Measurements from ENCODE around the gene MARK3.
A peak's percentile ranks its signal among the peaks of the same experiment; 100 is the strongest.

The MARK3 gene

DNA sequence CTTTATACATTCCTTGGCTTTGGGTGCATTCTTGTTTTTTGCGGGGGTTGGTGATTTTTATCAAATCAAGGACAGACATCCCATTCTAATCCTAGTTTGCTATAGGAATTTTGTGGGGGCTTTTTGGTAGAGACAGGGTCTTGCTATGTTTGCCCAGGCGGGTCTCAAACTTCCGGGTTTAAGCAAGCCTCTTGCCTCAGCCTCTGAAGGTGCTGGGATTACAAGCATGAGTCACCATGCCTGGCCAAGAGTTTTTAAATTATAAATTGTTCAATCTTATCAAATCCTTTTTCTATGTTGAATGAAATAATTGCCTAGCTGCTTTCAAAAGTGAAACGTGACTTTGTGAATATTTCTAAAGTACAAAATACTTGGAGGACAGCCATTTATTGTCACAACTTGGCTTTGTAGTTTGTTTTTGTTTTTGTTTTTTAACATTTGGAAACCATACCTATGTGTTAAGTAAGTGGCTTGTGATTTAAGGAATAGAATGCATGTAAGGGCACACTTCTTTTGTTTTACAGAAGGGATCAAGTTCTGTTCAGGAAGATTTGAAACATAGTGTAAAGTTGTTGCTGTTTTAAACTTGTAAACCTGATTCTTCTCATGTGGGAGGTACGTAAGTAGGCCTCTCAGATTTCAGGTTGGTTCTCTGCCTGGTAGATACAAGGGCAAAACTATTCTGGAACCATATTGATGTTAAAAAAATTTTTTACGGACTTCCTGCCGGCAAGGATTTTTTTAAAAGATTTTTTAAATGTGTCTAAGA lies 13.4 kb downstream of the MARK3 start:
- H3K4me3 ChIP-seq (ENCODE audit: low read depth in 1 of 2, low read length in 2 of 2), result no peak overlapping the region
- H3K27ac ChIP-seq (ENCODE audit: low read length), result no peak overlapping the region
- H3K27me3 ChIP-seq (ENCODE audit: low read depth, low read length), result no peaks in the 10 kb centered on the region
- H3K4me1 ChIP-seq (ENCODE audit: control insufficient read depth in 1 of 2, insufficient read depth in 2 of 2, low read length in 2 of 2), result peaks cover 16 to 71% of the 10 kb centered on the region in 2 donors
- H3K36me3 ChIP-seq (ENCODE audit: control insufficient read depth in 1 of 2, insufficient read depth in 2 of 2, low read length in 2 of 2), result no peaks in the 10 kb centered on the region
- no peaks in the 10 kb centered on the region for H3K9me3 ChIP-seq (ENCODE audit: control insufficient read depth in 1 of 2, low read length in 2 of 2)

GRCh38 chr14:103400537-103400936 lies 15.3 kb downstream of the MARK3 start:
- no peak overlapping the region for H3K4me3 ChIP-seq (ENCODE audit: low read depth in 1 of 2, low read length in 2 of 2)
- H3K27ac ChIP-seq (ENCODE audit: low read length), result no peak overlapping the region
- H3K36me3 ChIP-seq (ENCODE audit: control insufficient read depth in 1 of 2, insufficient read depth in 2 of 2, low read length in 2 of 2), result no peaks in the 10 kb centered on the region
- H3K9me3 ChIP-seq (ENCODE audit: control insufficient read depth in 1 of 2, low read length in 2 of 2), result no peaks in the 10 kb centered on the region
- peaks cover 9 to 67% of the 10 kb centered on the region in 2 donors for H3K4me1 ChIP-seq (ENCODE audit: control insufficient read depth in 1 of 2, insufficient read depth in 2 of 2, low read length in 2 of 2)
- H3K27me3 ChIP-seq (ENCODE audit: low read depth, low read length), result no peaks in the 10 kb centered on the region

- H3K9me3 ChIP-seq (ENCODE audit: control insufficient read depth in 1 of 2, low read length in 2 of 2), result no peaks in the 10 kb centered on the region
- H3K4me1 ChIP-seq (ENCODE audit: control insufficient read depth in 1 of 2, insufficient read depth in 2 of 2, low read length in 2 of 2), result peaks cover 9 to 58% of the 10 kb centered on the region in 2 donors
- no peak overlapping the region for H3K27ac ChIP-seq (ENCODE audit: low read length)
- no peaks in the 10 kb centered on the region for H3K36me3 ChIP-seq (ENCODE audit: control insufficient read depth in 1 of 2, insufficient read depth in 2 of 2, low read length in 2 of 2)
- no peak overlapping the region for H3K4me3 ChIP-seq (ENCODE audit: low read depth in 1 of 2, low read length in 2 of 2)
- no peaks in the 10 kb centered on the region for H3K27me3 ChIP-seq (ENCODE audit: low read depth, low read length)
These were observed 16.3 kb downstream of the MARK3 start for GRCh38 chr14:103401223-103402214.

GRCh38 chr14:103402695-103403094 lies 17.5 kb downstream of the MARK3 start:
- Histone ChIP-seq H3K27me3 (ENCODE audit: low read depth, low read length) (no peaks in the 10 kb centered on the region), H3K27ac (ENCODE audit: low read length) (no peak overlapping the region), H3K4me1 (ENCODE audit: control insufficient read depth in 1 of 2, insufficient read depth in 2 of 2, low read length in 2 of 2) (peaks cover 9 to 54% of the 10 kb centered on the region in 2 donors), H3K4me3 (ENCODE audit: low read depth in 1 of 2, low read length in 2 of 2) (no peak overlapping the region), H3K9me3 (ENCODE audit: control insufficient read depth in 1 of 2, low read length in 2 of 2) (no peaks in the 10 kb centered on the region), H3K36me3 (ENCODE audit: control insufficient read depth in 1 of 2, insufficient read depth in 2 of 2, low read length in 2 of 2) (peaks cover 0 to 6% of the 10 kb centered on the region in 2 donors)

DNA sequence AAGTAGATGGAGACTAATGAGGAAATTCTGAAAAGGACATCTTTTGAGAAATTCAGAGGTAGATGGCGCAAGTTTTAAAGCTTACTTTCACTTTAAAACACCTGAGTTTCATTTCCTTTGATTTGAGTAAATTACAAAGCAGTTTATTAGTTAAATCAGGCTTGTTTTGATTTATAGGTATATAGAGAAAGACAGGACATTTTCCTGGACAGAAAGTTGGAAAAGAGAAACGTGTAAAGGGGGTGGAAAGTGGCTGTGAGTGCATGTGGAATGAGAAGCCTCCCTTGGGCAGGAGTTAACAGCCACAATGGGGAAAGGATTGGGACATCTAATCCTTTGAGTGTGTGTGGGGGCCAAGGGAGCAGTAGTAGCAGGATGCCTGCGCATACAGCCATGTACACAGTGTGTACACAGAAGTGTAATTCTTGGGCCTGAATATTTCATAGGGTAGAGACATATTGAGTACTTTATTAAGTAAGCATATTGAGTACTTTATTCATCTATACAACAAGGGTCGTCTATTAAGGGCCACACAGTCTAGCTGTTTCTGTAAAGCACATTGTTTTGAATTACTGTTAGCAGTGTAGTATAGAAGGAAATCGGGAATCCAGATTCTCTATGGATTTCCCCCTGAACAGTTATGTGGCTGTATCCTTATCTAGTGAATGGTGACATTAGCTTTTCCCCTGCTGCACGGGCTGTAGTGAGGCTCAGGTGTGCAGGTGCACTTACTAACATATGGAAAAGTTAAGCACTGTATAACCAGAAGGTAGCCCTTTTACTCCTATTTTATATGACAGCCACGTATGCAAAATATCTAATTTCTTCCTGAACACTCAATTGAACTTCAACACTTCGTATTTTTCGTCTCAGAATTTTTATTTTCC lies 19.1 kb downstream of the MARK3 start:
- Histone ChIP-seq H3K27ac (ENCODE audit: low read length) (peak overlapping the region; percentile 19), H3K4me1 (ENCODE audit: control insufficient read depth in 1 of 2, insufficient read depth in 2 of 2, low read length in 2 of 2) (peaks cover 14 to 49% of the 10 kb centered on the region in 2 donors), H3K36me3 (ENCODE audit: control insufficient read depth in 1 of 2, insufficient read depth in 2 of 2, low read length in 2 of 2) (peaks cover 0 to 10% of the 10 kb centered on the region in 2 donors), H3K27me3 (ENCODE audit: low read depth, low read length) (no peaks in the 10 kb centered on the region), H3K9me3 (ENCODE audit: control insufficient read depth in 1 of 2, low read length in 2 of 2) (no peaks in the 10 kb centered on the region), H3K4me3 (ENCODE audit: low read depth in 1 of 2, low read length in 2 of 2) (no peak overlapping the region)

DNA sequence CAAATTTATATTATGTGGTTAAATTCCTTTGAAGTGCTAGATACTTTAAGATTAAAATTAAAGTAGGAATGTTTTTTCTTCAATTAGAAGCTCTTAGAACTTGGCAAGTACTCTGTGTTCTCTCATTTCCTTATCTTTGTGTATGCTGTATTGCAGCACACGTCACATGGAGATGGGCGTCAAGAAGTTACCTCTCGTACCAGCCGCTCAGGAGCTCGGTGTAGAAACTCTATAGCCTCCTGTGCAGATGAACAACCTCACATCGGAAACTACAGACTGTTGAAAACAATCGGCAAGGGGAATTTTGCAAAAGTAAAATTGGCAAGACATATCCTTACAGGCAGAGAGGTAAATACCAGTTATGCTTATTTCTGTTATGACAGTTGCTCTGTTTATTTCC lies 19.7 kb downstream of the MARK3 start:
- H3K27me3 ChIP-seq (ENCODE audit: low read depth, low read length), result no peaks in the 10 kb centered on the region
- peaks cover 14 to 47% of the 10 kb centered on the region in 2 donors for H3K4me1 ChIP-seq (ENCODE audit: control insufficient read depth in 1 of 2, insufficient read depth in 2 of 2, low read length in 2 of 2)
- no peak overlapping the region for H3K4me3 ChIP-seq (ENCODE audit: low read depth in 1 of 2, low read length in 2 of 2)
- peaks cover 4 to 10% of the 10 kb centered on the region in 2 donors for H3K36me3 ChIP-seq (ENCODE audit: control insufficient read depth in 1 of 2, insufficient read depth in 2 of 2, low read length in 2 of 2)
- peak overlapping the region; percentile 19 for H3K27ac ChIP-seq (ENCODE audit: low read length)
- H3K9me3 ChIP-seq (ENCODE audit: control insufficient read depth in 1 of 2, low read length in 2 of 2), result no peaks in the 10 kb centered on the region

GRCh38 chr14:103408491-103409155 lies 23.4 kb downstream of the MARK3 start:
- peak overlapping the region; percentile 40 for H3K27ac ChIP-seq (ENCODE audit: low read length)
- H3K36me3 ChIP-seq (ENCODE audit: control insufficient read depth in 1 of 2, insufficient read depth in 2 of 2, low read length in 2 of 2), result peaks cover 12 to 23% of the 10 kb centered on the region in 2 donors
- peaks cover 5 to 24% of the 10 kb centered on the region in 2 donors for H3K4me1 ChIP-seq (ENCODE audit: control insufficient read depth in 1 of 2, insufficient read depth in 2 of 2, low read length in 2 of 2)
- no peaks in the 10 kb centered on the region for H3K27me3 ChIP-seq (ENCODE audit: low read depth, low read length)
- no peak overlapping the region for H3K4me3 ChIP-seq (ENCODE audit: low read depth in 1 of 2, low read length in 2 of 2)
- no peaks in the 10 kb centered on the region for H3K9me3 ChIP-seq (ENCODE audit: control insufficient read depth in 1 of 2, low read length in 2 of 2)

- Histone ChIP-seq H3K4me1 (ENCODE audit: control insufficient read depth in 1 of 2, insufficient read depth in 2 of 2, low read length in 2 of 2) (no peaks in the 10 kb centered on the region), H3K4me3 (ENCODE audit: low read depth in 1 of 2, low read length in 2 of 2) (no peak overlapping the region), H3K27ac (ENCODE audit: low read length) (no peak overlapping the region), H3K27me3 (ENCODE audit: low read depth, low read length) (no peaks in the 10 kb centered on the region), H3K9me3 (ENCODE audit: control insufficient read depth in 1 of 2, low read length in 2 of 2) (no peaks in the 10 kb centered on the region), H3K36me3 (ENCODE audit: control insufficient read depth in 1 of 2, insufficient read depth in 2 of 2, low read length in 2 of 2) (peaks cover 4 to 6% of the 10 kb centered on the region in 2 donors)
These were observed 31.7 kb downstream of the MARK3 start for GRCh38 chr14:103416916-103417315.

DNA sequence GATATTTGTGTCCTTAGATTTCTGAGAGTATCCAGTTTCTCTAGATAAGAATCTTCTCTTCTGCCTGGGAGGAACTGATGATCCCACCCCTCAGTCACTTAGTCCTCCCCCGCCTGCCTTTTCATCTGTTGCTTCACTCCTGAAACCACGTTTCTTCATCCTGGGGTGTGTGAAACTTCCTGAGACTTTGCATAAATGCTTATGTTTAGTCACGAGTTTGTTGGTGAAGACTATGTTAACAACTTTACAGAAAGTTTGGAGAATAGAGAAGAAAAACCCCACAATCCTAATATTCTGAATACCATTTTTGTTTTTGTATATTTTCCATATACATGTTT lies 33.2 kb downstream of the MARK3 start:
- H3K27me3 ChIP-seq (ENCODE audit: low read depth, low read length), result no peaks in the 10 kb centered on the region
- H3K9me3 ChIP-seq (ENCODE audit: control insufficient read depth in 1 of 2, low read length in 2 of 2), result no peaks in the 10 kb centered on the region
- H3K36me3 ChIP-seq (ENCODE audit: control insufficient read depth in 1 of 2, insufficient read depth in 2 of 2, low read length in 2 of 2), result no peaks in the 10 kb centered on the region
- no peak overlapping the region for H3K4me3 ChIP-seq (ENCODE audit: low read depth in 1 of 2, low read length in 2 of 2)
- H3K27ac ChIP-seq (ENCODE audit: low read length), result no peak overlapping the region
- H3K4me1 ChIP-seq (ENCODE audit: control insufficient read depth in 1 of 2, insufficient read depth in 2 of 2, low read length in 2 of 2), result peaks cover 0 to 4% of the 10 kb centered on the region in 2 donors

GRCh38 chr14:103421556-103421955 lies 36.3 kb downstream of the MARK3 start:
- no peaks in the 10 kb centered on the region for H3K9me3 ChIP-seq (ENCODE audit: control insufficient read depth in 1 of 2, low read length in 2 of 2)
- H3K4me3 ChIP-seq (ENCODE audit: low read depth in 1 of 2, low read length in 2 of 2), result no peak overlapping the region
- no peak overlapping the region for H3K27ac ChIP-seq (ENCODE audit: low read length)
- peaks cover 0 to 4% of the 10 kb centered on the region in 2 donors for H3K4me1 ChIP-seq (ENCODE audit: control insufficient read depth in 1 of 2, insufficient read depth in 2 of 2, low read length in 2 of 2)
- no peaks in the 10 kb centered on the region for H3K36me3 ChIP-seq (ENCODE audit: control insufficient read depth in 1 of 2, insufficient read depth in 2 of 2, low read length in 2 of 2)
- no peaks in the 10 kb centered on the region for H3K27me3 ChIP-seq (ENCODE audit: low read depth, low read length)

All from muscle layer of duodenum (tissue), 2 donors.